Measurements from ENCODE around the gene TTLL4. TPM values are rescaled to one million over a fixed set of nuclear protein-coding genes. Genes with fewer than 3 reads are reported as not detected.
A peak's percentile ranks its signal among the peaks of the same experiment; 100 is the strongest.
"Not testable (repeated sequence)": the region's sequence is repeated elsewhere in the genome, so short reads cannot be mapped to it uniquely, and the experiment has no call there.

The TTLL4 gene
- total RNA-seq, 4 donors from 2014 or later, result 9.5 to 24.3 (median 15.0) TPM

GRCh38 chr2:218671654-218672566 lies 38.7 kb upstream of the TTLL4 start, which contains the start of the genes RNF25 and STK36:
Gene RNF25, minus strand, starts transcription at chr2:218672002. Its CDS starts 32 bp downstream, at chr2:218671970.
Gene STK36, plus strand, starts transcription at chr2:218672086. Its CDS starts 744 bp downstream, at chr2:218672830.
- peak; percentile 52 for DNase-seq (ENCODE audit: low spot score)
- no peak for TF ChIP-seq CTCF (IDR thresholded peaks at IDR 0.05)
- ATAC-seq (ENCODE audit: low FRiP score), result peak; percentile 96

- no peak for DNase-seq (ENCODE audit: low spot score)
- no peak for ATAC-seq (ENCODE audit: low FRiP score)
- TF ChIP-seq CTCF (IDR thresholded peaks at IDR 0.05), result no peak
Measured at GRCh38 chr2:218679119-218679518, 31.5 kb upstream of the TTLL4 start.

GRCh38 chr2:218680061-218680460 lies 30.6 kb upstream of the TTLL4 start:
- no peak for ATAC-seq (ENCODE audit: low FRiP score)
- no peak for TF ChIP-seq CTCF (IDR thresholded peaks at IDR 0.05)
- DNase-seq (ENCODE audit: low spot score), result no peak

- DNase-seq (ENCODE audit: low spot score), result not testable (repeated sequence)
- peak; percentile 80 for ATAC-seq (ENCODE audit: low FRiP score)
Measured at GRCh38 chr2:218687400-218688060, 23.1 kb upstream of the TTLL4 start.

GRCh38 chr2:218691234-218691633 lies 19.4 kb upstream of the TTLL4 start:
- DNase-seq (ENCODE audit: low spot score), result no peak
- no peak for TF ChIP-seq CTCF (IDR thresholded peaks at IDR 0.05)
- ATAC-seq (ENCODE audit: low FRiP score), result no peak

- DNase-seq (ENCODE audit: low spot score) (no peak), ATAC-seq (ENCODE audit: low FRiP score) (no peak)
- TF ChIP-seq CTCF (IDR thresholded peaks at IDR 0.05), result no peak
Measured at GRCh38 chr2:218694405-218695145, 16.1 kb upstream of the TTLL4 start.

GRCh38 chr2:218698885-218699284 lies 11.8 kb upstream of the TTLL4 start:
- DNase-seq (ENCODE audit: low spot score) (no peak), ATAC-seq (ENCODE audit: low FRiP score) (peak; percentile 35)
- no peak for TF ChIP-seq CTCF (IDR thresholded peaks at IDR 0.05)

All from omental fat pad (tissue), 4 donors.